GM18907 (cell line): Measurements from ENCODE around the gene BCLAF1.
A peak's percentile ranks its signal among the peaks of the same experiment; 100 is the strongest.
"Not testable (repeated sequence)": the region's sequence is repeated elsewhere in the genome, so short reads cannot be mapped to it uniquely, and the experiment has no call there.

Experiments used
- ATAC-seq: cut with Tn5 transposase; IDR thresholded peaks from one replicate; pipeline ENCODE4 v1.9.1; 2021; ENCODE audit warnings: mild to moderate bottlenecking, moderate library complexity; ENCODE audit not compliant: unreplicated experiment

Gene BCLAF1

GRCh38 chr6:136249811-136250685 is 39.6 kb downstream of the BCLAF1 start, which contains the start of gene MTFR2:
MTFR2 (minus strand) TSS chr6:136250311; CDS start chr6:136249099, 1,212 bp downstream.
- peak; percentile 99 for ATAC-seq

- ATAC-seq: no peak
Observed at GRCh38 chr6:136249336-136249735, 40.3 kb downstream of the BCLAF1 start.

- ATAC-seq: no peak
Observed at GRCh38 chr6:136244061-136244616, 45.5 kb downstream of the BCLAF1 start.

- no peak for ATAC-seq
Observed at GRCh38 chr6:136236466-136237293, 53.0 kb downstream of the BCLAF1 start.

GRCh38 chr6:136235233-136235564 is 54.4 kb downstream of the BCLAF1 start:
- no peak for ATAC-seq

- ATAC-seq: no peak
Observed at GRCh38 chr6:136232701-136233100, 56.9 kb downstream of the BCLAF1 start.

GRCh38 chr6:136230219-136230853 is 59.3 kb downstream of the BCLAF1 start:
- no peak for ATAC-seq

- no peak for ATAC-seq
Observed at GRCh38 chr6:136228814-136229213, 60.8 kb downstream of the BCLAF1 start.

- ATAC-seq: peak; percentile 25
Observed at GRCh38 chr6:136226674-136227377, 62.8 kb downstream of the BCLAF1 start.

GRCh38 chr6:136226027-136226673 is 63.5 kb downstream of the BCLAF1 start:
- peak; percentile 74 for ATAC-seq

GRCh38 chr6:136225496-136225895 is 64.2 kb downstream of the BCLAF1 start:
- no peak for ATAC-seq

GRCh38 chr6:136224974-136225373 is 64.7 kb downstream of the BCLAF1 start:
- ATAC-seq: not testable (repeated sequence)

- ATAC-seq: no peak
Observed at GRCh38 chr6:136216503-136217401, 72.9 kb downstream of the BCLAF1 start.

GRCh38 chr6:136213853-136214252 is 75.8 kb downstream of the BCLAF1 start:
- no peak for ATAC-seq

GRCh38 chr6:136213012-136213539 is 76.6 kb downstream of the BCLAF1 start:
- ATAC-seq: no peak

- no peak for ATAC-seq
Observed at GRCh38 chr6:136212608-136213007, 77.0 kb downstream of the BCLAF1 start.

GRCh38 chr6:136210398-136211165 is 79.1 kb downstream of the BCLAF1 start:
- no peak for ATAC-seq

- ATAC-seq: no peak
Observed at GRCh38 chr6:136209496-136209895, 80.2 kb downstream of the BCLAF1 start.
